IPS-15b (cell line): Measurements from ENCODE around the gene SNAP47.

Source experiments
- H3K27me3 ChIP-seq: one replicate; pipeline ENCODE4 v1.6.1; 2013; ENCODE audit warnings: low read length; ENCODE audit not compliant: control insufficient read depth, insufficient read depth
- H3K36me3 ChIP-seq: one replicate; pipeline ENCODE4 v1.6.1; 2013; ENCODE audit warnings: low read length; ENCODE audit not compliant: control insufficient read depth, insufficient read depth
- H3K4me1 ChIP-seq: one replicate; pipeline ENCODE4 v1.6.1; 2013; ENCODE audit warnings: mild to moderate bottlenecking, low read length; ENCODE audit not compliant: control insufficient read depth, insufficient read depth
- H3K4me3 ChIP-seq: one replicate; pipeline ENCODE4 v1.5.1; 2013; ENCODE audit warnings: low read depth, low read length
- H3K9ac ChIP-seq: one replicate; pipeline ENCODE4 v1.6.1; 2013; ENCODE audit warnings: low read depth, mild to moderate bottlenecking, low read length
- H3K9me3 ChIP-seq: one replicate; pipeline ENCODE4 v1.6.1; 2013; ENCODE audit warnings: mild to moderate bottlenecking, low read length; ENCODE audit not compliant: control insufficient read depth, insufficient read depth

The SNAP47 gene

DNA sequence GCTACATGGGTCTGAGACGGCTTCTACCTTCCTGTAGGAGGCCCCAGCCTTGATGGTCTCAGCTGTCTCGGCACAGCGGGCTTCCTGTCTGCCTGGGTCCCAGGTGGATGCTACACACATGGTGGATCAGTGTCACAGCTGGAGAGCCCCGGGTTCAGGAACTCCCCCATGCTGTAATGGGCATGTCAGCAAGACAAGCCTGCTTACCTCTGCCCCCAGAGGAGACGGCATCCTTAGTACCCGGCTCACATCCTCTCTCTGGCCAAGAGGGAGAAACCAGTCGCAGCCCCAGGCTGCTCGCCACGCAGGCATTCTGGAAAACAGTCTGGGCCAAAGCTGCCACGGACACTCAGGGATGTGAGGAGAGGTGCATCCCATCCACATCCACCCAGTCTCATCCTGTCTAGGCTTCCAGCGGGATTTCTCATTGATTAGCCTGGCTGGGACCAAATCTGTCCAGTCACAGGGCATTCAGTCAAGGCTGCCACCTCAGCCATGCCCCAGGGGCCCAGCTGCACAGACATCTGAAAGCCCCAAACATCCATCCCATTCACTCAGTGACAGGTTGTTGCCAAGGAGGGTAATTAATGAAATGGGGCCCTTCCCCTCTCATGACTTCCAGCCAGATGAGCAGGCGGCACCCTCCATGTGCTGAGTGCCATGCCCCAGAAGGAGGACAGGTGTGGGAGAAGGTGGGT is 10.5 kb downstream of the SNAP47 start:
- H3K4me3 ChIP-seq = no peak overlapping the region
- no peaks in the 10 kb centered on the region for H3K27me3 ChIP-seq
- no peaks in the 10 kb centered on the region for H3K4me1 ChIP-seq
- no peaks in the 10 kb centered on the region for H3K9me3 ChIP-seq
- no peak overlapping the region for H3K9ac ChIP-seq
- peaks cover 2% of the 10 kb centered on the region for H3K36me3 ChIP-seq

DNA sequence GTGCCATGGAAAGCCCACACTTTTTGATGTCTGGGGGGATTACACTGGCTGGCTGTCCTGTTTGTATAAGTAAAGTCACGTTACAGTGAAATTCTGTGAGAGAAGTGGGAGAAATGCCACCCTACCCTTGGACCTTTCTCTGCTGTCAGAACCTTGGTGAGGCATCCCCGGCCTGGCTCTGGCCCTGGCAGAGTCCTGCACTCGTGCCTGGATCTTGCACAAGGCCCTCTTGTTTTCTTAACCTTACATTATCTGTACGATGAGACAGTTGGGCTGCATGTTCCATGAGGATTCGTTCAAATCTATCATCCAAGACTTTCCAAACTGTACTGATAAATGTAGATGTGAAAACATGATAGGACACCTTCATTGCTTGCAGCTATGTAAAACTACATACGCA is 11.4 kb downstream of the SNAP47 start:
- Histone ChIP-seq H3K9me3 (no peaks in the 10 kb centered on the region), H3K9ac (no peak overlapping the region), H3K4me1 (no peaks in the 10 kb centered on the region)

DNA sequence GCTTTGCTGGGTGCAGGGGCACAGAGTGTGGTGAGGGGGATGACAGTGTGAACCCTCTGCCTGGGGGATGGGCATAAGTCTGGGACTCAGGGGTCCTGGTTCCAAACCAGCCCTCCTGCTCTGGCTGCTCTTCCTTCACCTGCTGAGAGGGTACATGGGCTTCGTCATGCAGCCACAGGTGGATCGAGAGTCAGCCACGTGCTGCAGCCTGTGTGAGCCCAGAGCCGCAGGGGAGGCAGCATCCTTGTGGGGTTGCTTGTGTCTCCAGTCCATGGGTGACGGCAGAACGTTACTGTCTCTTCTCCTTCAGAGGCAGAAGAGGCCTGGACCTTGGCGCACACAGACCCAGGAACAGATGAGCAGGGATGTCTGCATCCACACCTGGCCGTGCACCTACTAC is 12.1 kb downstream of the SNAP47 start:
- H3K4me1 ChIP-seq = no peaks in the 10 kb centered on the region
- H3K9me3 ChIP-seq = no peaks in the 10 kb centered on the region
- peaks cover 2% of the 10 kb centered on the region for H3K36me3 ChIP-seq
- no peak overlapping the region for H3K9ac ChIP-seq
- H3K27me3 ChIP-seq = no peaks in the 10 kb centered on the region
- no peak overlapping the region for H3K4me3 ChIP-seq

More for the DNA sequence above, 11.4 kb downstream of the SNAP47 start:
- Histone ChIP-seq H3K4me3 (no peak overlapping the region), H3K36me3 (peaks cover 2% of the 10 kb centered on the region), H3K27me3 (no peaks in the 10 kb centered on the region)

DNA sequence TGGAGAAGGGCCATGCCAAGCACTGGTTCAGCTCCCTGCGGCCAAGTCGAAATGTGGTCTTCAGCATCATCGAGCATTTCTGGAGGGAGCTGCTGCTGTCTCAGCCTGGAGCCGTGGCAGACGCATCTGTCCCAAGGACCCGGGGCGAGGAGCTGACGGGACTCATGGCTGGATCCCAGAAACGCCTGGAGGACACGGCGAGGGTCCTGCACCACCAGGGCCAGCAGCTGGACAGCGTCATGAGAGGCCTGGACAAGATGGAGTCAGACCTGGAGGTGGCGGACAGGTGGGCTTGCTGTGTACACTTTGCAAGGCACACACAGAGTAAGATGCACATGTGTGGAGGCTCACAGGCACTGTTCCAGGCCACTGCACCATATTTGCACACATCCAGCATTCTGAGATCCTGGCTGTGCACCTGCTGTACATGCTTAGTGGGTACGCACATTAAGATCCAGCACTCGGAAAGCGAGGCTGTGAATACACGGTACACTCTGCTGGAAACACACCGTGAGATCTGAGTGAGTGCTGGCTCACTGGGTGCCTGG is 12.8 kb downstream of the SNAP47 start:
- Histone ChIP-seq H3K9ac (no peak overlapping the region), H3K27me3 (no peaks in the 10 kb centered on the region), H3K4me1 (no peaks in the 10 kb centered on the region), H3K9me3 (no peaks in the 10 kb centered on the region), H3K36me3 (peaks cover 2% of the 10 kb centered on the region), H3K4me3 (no peak overlapping the region)

DNA sequence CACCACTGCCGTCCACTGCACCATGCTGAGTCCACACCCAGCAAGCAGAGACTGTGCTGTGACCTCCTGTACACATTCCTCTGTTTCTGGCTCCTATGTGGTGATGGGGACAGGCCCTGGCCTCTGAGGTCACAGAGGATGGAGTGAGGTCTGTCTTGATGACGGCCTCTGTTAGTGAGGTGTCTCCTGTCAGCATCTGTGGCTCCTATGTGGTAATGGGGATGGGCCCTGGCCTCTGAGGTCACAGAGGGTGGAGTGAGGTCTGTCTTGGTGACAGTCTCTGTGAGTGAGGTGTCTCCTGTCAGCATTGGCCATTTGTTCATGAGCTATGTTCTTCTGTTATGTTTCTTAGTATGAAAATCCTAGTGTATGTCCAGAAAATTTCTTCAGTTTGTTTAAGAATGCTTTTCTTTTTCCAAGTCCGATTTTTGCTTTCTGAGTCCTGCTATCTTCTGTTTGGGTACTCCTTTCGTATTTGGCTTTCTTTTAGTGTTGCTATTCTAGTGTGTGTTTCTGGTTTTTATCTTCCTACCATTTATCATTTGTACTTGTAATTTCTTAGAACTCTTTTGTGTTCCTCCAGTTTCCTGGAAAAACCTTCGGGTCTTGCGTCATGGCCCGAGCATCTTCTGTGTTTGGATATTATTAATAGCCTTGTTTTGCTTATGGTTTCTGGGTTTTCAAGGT is 13.4 kb downstream of the SNAP47 start:
- H3K4me3 ChIP-seq = no peak overlapping the region
- H3K36me3 ChIP-seq = no peaks in the 10 kb centered on the region
- no peaks in the 10 kb centered on the region for H3K27me3 ChIP-seq
- H3K9me3 ChIP-seq = no peaks in the 10 kb centered on the region
- H3K4me1 ChIP-seq = no peaks in the 10 kb centered on the region
- no peak overlapping the region for H3K9ac ChIP-seq

DNA sequence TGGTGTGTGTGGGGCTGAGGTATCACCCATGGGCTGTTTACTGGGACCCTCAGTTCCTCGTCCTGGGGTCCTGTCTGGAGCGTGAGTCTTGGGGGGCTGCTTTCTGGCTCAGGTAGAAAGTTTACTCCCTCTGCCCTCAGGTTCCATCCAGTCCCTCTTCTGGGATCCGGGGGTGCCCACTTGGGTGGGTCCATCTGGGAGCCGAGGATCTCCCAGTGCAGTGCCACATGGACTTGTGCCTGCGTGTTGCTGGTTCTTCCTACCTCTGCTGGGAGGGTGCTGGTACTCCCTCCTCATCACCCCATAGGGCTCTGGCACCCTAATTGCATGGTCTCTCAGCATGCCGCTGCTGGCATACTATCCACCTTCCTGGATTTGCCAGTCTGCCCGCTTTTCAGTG is 14.0 kb downstream of the SNAP47 start:
- Histone ChIP-seq H3K4me3 (no peak overlapping the region), H3K9ac (no peak overlapping the region), H3K36me3 (no peaks in the 10 kb centered on the region), H3K27me3 (no peaks in the 10 kb centered on the region), H3K4me1 (no peaks in the 10 kb centered on the region), H3K9me3 (no peaks in the 10 kb centered on the region)

DNA sequence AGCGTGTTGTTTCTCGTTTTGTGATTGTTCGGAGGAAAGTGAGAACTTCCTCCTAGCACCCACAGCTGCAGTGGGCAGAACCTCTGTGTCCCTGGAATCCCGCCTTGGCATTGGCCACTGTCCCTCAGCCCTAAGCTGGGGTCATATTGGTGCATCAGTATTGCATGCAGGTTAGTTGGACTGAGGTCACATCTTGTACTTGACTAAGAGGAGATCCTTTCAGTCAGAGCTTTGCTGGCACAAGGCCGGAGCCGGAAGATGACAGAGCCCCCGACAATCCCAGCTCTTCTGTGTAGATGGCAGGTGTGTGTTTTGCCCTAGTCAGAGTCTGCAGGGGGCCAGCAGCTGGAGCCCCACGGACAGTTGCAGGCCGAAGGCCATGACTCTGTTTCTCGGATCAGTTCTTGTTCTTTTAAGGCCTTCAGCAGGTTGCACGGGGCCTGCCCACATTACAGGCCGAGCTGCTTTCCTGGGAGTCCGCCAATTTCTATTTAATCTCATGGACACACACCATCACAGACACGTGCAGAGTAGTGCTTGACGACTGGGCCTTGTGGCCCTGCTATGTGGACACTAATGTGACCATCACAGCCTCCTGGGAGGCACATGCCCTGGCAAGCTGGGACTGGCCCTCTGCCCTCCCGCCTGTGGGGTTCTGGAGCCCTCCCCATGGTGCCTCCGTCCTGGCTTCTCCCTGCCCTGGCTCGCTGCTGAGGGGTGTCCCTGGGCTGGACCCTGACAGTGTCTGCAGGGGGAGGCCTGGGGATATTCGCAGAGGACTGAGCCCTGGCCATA is 14.9 kb downstream of the SNAP47 start:
- no peaks in the 10 kb centered on the region for H3K36me3 ChIP-seq
- H3K4me1 ChIP-seq = no peaks in the 10 kb centered on the region
- H3K4me3 ChIP-seq = no peak overlapping the region
- no peak overlapping the region for H3K9ac ChIP-seq
- H3K27me3 ChIP-seq = no peaks in the 10 kb centered on the region
- no peaks in the 10 kb centered on the region for H3K9me3 ChIP-seq

DNA sequence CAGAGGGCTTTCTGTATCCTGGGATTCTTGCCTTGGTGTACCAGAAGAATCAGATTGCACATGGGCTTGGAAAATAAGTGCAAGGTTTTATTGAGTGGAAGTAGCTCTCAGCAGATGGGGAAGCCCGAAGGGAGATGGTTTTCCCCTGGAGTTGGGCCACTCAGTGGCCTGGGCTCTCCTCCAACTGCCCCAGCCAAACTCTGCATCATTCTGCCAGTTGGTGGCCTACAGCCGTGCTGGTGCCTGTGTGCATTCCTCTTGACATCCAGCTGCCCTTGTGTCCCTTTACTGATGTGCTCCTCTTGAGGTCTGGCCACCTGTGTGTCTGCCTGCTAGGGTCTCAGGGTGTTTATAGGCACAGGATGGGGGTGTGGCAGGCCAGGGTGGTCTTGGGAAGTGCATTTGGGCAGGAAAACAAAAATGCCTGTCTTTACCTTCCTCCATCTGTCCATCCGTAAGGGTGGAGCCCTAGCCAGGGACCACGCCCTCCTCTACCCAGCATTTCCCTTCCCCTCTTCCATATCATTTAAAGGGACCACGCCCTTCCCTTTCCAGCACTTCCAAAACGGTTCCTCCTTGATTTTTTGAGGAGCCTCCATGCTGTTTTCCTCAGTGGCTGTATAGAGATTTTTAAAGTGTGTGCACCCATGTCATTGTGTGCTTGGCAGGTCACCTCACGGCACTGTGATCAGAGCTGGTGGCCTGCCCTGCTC is 18.9 kb downstream of the SNAP47 start:
- no peak overlapping the region for H3K9ac ChIP-seq
- peaks cover 7% of the 10 kb centered on the region for H3K36me3 ChIP-seq
- H3K9me3 ChIP-seq = no peaks in the 10 kb centered on the region
- no peaks in the 10 kb centered on the region for H3K4me1 ChIP-seq
- H3K4me3 ChIP-seq = no peak overlapping the region
- H3K27me3 ChIP-seq = no peaks in the 10 kb centered on the region

DNA sequence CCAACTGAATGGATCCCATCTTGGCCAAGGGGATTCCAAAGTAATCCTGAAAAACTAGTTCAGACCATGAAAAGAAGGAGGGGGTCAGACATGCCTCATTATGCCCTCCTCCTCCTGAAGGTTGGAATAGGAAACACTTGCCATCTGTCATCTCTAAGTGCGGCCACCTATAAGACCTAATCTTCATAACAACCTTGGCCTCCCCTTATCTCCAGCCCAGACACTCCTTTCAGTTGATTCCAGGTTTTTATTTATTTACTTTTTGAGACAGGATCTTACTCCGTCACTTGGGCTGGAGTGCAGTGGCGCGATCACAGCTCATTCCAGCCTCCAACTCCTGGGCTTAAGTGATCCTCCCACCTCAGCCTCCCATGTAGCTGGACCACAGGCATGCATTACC is 19.7 kb downstream of the SNAP47 start:
- Histone ChIP-seq H3K36me3 (peaks cover 15% of the 10 kb centered on the region), H3K27me3 (no peaks in the 10 kb centered on the region), H3K9ac (no peak overlapping the region), H3K9me3 (no peaks in the 10 kb centered on the region), H3K4me3 (no peak overlapping the region), H3K4me1 (no peaks in the 10 kb centered on the region)

DNA sequence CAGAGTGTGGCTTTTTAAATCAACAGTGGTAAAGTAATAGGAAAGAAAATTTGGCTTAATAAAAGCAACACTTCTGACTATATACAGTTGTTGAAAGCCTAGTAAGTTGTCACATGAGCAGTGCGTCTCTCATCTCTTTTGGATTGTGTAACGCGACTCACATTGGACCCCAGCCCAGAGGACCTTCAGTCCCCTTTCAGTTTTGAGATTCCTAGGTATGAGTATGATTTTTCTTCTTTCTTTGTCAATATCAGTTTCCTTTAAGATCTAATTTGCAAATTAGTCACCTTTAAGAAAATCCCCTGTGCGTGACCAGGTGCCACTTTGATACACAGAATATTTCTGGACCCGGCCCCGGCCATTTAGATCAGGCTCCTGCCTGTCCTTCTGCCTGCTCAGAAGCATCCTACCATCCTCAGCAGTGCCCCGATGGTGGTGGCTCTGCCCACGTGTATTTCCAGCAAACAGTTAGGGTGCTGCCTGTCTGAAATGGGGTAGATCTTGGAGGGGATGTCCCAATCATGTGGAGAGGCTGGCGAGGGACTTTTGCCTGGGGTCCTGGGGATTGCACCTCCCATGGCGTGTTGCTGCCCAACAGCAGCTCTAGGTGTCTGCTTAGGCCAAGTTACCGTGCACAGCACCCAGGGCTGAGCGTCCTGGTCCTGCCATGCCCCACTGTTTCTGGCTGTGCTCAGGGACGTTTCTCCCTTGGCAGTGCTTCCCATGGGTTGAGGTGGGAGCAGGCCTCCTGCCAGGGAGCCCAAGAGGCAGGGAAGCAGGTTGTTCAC is 21.1 kb downstream of the SNAP47 start:
- Histone ChIP-seq H3K4me3 (no peak overlapping the region), H3K27me3 (no peaks in the 10 kb centered on the region), H3K4me1 (no peaks in the 10 kb centered on the region), H3K36me3 (peaks cover 18% of the 10 kb centered on the region), H3K9ac (no peak overlapping the region), H3K9me3 (no peaks in the 10 kb centered on the region)

DNA sequence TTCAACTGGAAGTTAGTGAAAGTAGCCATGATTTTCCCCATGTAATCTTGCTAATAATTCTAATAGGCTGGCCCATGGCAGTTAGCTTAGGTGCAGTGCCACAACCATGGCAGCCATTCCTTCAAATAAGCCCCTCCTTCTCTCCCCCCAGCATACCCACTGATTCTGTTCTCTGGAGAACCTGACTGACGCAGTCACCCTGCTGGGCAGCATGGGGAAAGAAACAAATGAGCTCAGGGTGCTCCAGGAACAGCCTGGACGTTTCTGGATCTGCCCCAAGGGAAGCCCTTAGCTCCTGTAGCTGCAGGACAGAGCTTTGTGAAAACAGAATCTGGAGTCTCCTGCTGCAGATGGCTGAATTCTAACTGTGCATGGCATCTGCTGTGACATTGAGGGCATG is 22.5 kb downstream of the SNAP47 start:
- H3K4me3 ChIP-seq = no peak overlapping the region
- no peak overlapping the region for H3K9ac ChIP-seq
- peaks cover 19% of the 10 kb centered on the region for H3K36me3 ChIP-seq
- H3K9me3 ChIP-seq = no peaks in the 10 kb centered on the region
- H3K4me1 ChIP-seq = no peaks in the 10 kb centered on the region
- no peaks in the 10 kb centered on the region for H3K27me3 ChIP-seq
